Tibial artery (tissue), 4 donors: ENCODE data around the gene MFSD6.

Experiments
- DNase-seq, 2 donors: peaks; one replicate each; pipeline ENCODE4 v3.0.0-alpha.2; 2019
- H3K27ac ChIP-seq, 2 donors: fragments of 200-600 bp; sonication (generic) in 1 of 2; 1 replicate in 1 of 2; 2 replicates in 1 of 2; pipeline ENCODE4 v1.5.1; 2018 to 2019; ENCODE audit warnings: mild to moderate bottlenecking in 1 of 2
- H3K27me3 ChIP-seq, 2 donors: fragments of 200-600 bp; sonication (generic) in 1 of 2; one replicate each; pipeline versions ENCODE4 v1.5.1 to v1.6.0; 2016 to 2019
- H3K36me3 ChIP-seq, 3 donors: fragments of 200-600 bp; sonication (generic) in 2 of 3; one replicate each; pipeline ENCODE4 v1.5.1; 2016 to 2019; ENCODE audit warnings: mild to moderate bottlenecking in 2 of 3
- H3K4me1 ChIP-seq, 4 donors: fragments of 200-600 bp; sonication (generic) in 2 of 4; 1 replicate in 3 of 4; 2 replicates in 1 of 4; pipeline ENCODE4 v1.5.1; 2016 to 2019
- H3K4me3 ChIP-seq, 2 donors: fragments of 200-600 bp; sonication (generic) in 1 of 2; 1 replicate in 1 of 2; 2 replicates in 1 of 2; pipeline ENCODE4 v1.5.1; 2018 to 2019; ENCODE audit warnings: mild to moderate bottlenecking in 2 of 2
- H3K9me3 ChIP-seq, 3 donors: fragments of 200-600 bp; sonication (generic) in 1 of 3; one replicate each; pipeline ENCODE4 v1.5.1; 2016 to 2019
- CTCF ChIP-seq, 2 experiments: fragments of 200-600 bp in 1 of 2; fragments of 450-650 bp in 1 of 2; IDR thresholded peaks; one replicate each; pipeline ENCODE4 v1.5.1; 2017 to 2019; ENCODE audit warnings: antibody characterized with exemption in 2 of 2, mild to moderate bottlenecking in 1 of 2, moderate library complexity in 1 of 2
- intact Hi-C: fragments of 100-400 bp; cut with DNase I; formaldehyde crosslinking; loops from one replicate; pipeline ENCODE4 v1.15.0; 2023; ENCODE audit warnings: low total_unique reads

Gene MFSD6

GRCh38 chr2:190535586-190535985, 127.4 kb downstream of the MFSD6 start:
- no peaks in the 10 kb centered on the region for H3K27me3 ChIP-seq
- intact Hi-C loops = loop anchor here (5.0 kb wide), 1 partner anchor 112 kb away; the partner anchor contains the start of gene NAB1
- no peak for DNase-seq
- TF ChIP-seq CTCF (IDR thresholded peaks at IDR 0.05) = no peak
- peak overlapping the region; percentile 96 to 98 for H3K27ac ChIP-seq
- H3K4me3 ChIP-seq = peak overlapping the region; percentile 72 to 82
- H3K36me3 ChIP-seq = peaks cover 0 to 4% (median 0%) of the 10 kb centered on the region in 3 donors
- peaks cover 0 to 24% (median 21%) of the 10 kb centered on the region in 3 donors for H3K9me3 ChIP-seq
- H3K4me1 ChIP-seq = peaks cover 0 to 42% (median 16%) of the 10 kb centered on the region in 4 donors

- peaks cover 0 to 40% (median 27%) of the 10 kb centered on the region in 3 donors for H3K9me3 ChIP-seq
- intact Hi-C loops = loop anchor here (5.0 kb wide), 1 partner anchor 110 kb away; the partner anchor contains the start of gene NAB1
- H3K27ac ChIP-seq = peak overlapping the region in 1 of 2 donors; percentile 96
- H3K36me3 ChIP-seq = peaks cover 0 to 8% (median 0%) of the 10 kb centered on the region in 3 donors
- H3K4me3 ChIP-seq = no peak overlapping the region
- TF ChIP-seq CTCF (IDR thresholded peaks at IDR 0.05) = no peak
- DNase-seq = no peak
- no peaks in the 10 kb centered on the region for H3K27me3 ChIP-seq
- H3K4me1 ChIP-seq = peaks cover 0 to 24% (median 13%) of the 10 kb centered on the region in 4 donors
These were observed 129.6 kb downstream of the MFSD6 start for GRCh38 chr2:190537765-190538164.

GRCh38 chr2:190538201-190538600, 130.0 kb downstream of the MFSD6 start:
- Histone ChIP-seq H3K27me3 (no peaks in the 10 kb centered on the region), H3K36me3 (peaks cover 0 to 8% (median 0%) of the 10 kb centered on the region in 3 donors), H3K4me3 (no peak overlapping the region), H3K4me1 (peaks cover 0 to 20% (median 10%) of the 10 kb centered on the region in 4 donors), H3K27ac (peak overlapping the region in 1 of 2 donors; percentile 96), H3K9me3 (peaks cover 0 to 40% (median 27%) of the 10 kb centered on the region in 3 donors)
- intact Hi-C loops = loop anchor here (5.0 kb wide), 1 partner anchor 109 kb away; the partner anchor contains the start of gene NAB1
- no peak for DNase-seq
- TF ChIP-seq CTCF (IDR thresholded peaks at IDR 0.05) = no peak

GRCh38 chr2:190540048-190540447, 131.9 kb downstream of the MFSD6 start:
- peaks cover 0 to 40% (median 27%) of the 10 kb centered on the region in 3 donors for H3K9me3 ChIP-seq
- no peak overlapping the region for H3K4me3 ChIP-seq
- no peak for TF ChIP-seq CTCF (IDR thresholded peaks at IDR 0.05)
- no peaks in the 10 kb centered on the region for H3K27me3 ChIP-seq
- no peak for DNase-seq
- H3K36me3 ChIP-seq = peaks cover 0 to 8% (median 0%) of the 10 kb centered on the region in 3 donors
- H3K27ac ChIP-seq = no peak overlapping the region
- H3K4me1 ChIP-seq = peaks cover 0 to 22% (median 5%) of the 10 kb centered on the region in 4 donors
- intact Hi-C loops = loop anchor here (5.0 kb wide), 1 partner anchor 47 kb away; no protein-coding TSS in a partner anchor

- Histone ChIP-seq H3K4me1 (peaks cover 0 to 26% (median 0%) of the 10 kb centered on the region in 4 donors), H3K36me3 (peaks cover 0 to 8% (median 0%) of the 10 kb centered on the region in 3 donors), H3K4me3 (peak overlapping the region; percentile 39 to 42), H3K27ac (peak overlapping the region; percentile 58 to 82), H3K9me3 (peaks cover 0 to 21% (median 10%) of the 10 kb centered on the region in 3 donors), H3K27me3 (no peaks in the 10 kb centered on the region)
- intact Hi-C loops = no loop called here
- TF ChIP-seq CTCF (IDR thresholded peaks at IDR 0.05) = no peak
- no peak for DNase-seq
These were observed 136.9 kb downstream of the MFSD6 start for GRCh38 chr2:190545093-190545492.
